ENCODE measurements around the gene SLC12A8. TPM values are rescaled to one million over a fixed set of nuclear protein-coding genes. Genes with fewer than 3 reads are reported as not detected.

SLC12A8 gene
- total RNA-seq, 2 experiments from 2014 or later, result 0.48 to 1.00 TPM

GRCh38 chr3:125045965-125046364 is 166.6 kb downstream of the SLC12A8 start:
- CTCF ChIA-PET, result no interaction called here
- Mint-ChIP-seq H3K4me1 (ENCODE audit: low read depth) (peaks cover 9% of the 10 kb centered on the region), H3K27me3 (no peaks in the 10 kb centered on the region), H3K36me3 (peaks cover 2% of the 10 kb centered on the region), H3K27ac (no peak overlapping the region), H3K9me3 (no peaks in the 10 kb centered on the region), H3K4me3 (no peak overlapping the region)
- DNase-seq, result no peak
- intact Hi-C loops (cut with micrococcal nuclease), result no loop called here
- POLR2A ChIA-PET, result no interaction called here

- intact Hi-C loops (cut with micrococcal nuclease), result no loop called here
- CTCF ChIA-PET, result no interaction called here
- H3K9me3 Mint-ChIP-seq, result no peaks in the 10 kb centered on the region
- POLR2A ChIA-PET, result no interaction called here
- DNase-seq, result no peak
- H3K27ac Mint-ChIP-seq, result no peak overlapping the region
- no peak overlapping the region for H3K4me3 Mint-ChIP-seq
- H3K4me1 Mint-ChIP-seq (ENCODE audit: low read depth), result peaks cover 3% of the 10 kb centered on the region
- H3K27me3 Mint-ChIP-seq, result no peaks in the 10 kb centered on the region
- peaks cover 2% of the 10 kb centered on the region for H3K36me3 Mint-ChIP-seq
These were observed 167.4 kb downstream of the SLC12A8 start for GRCh38 chr3:125045194-125045593.

GRCh38 chr3:125043599-125044151 is 168.9 kb downstream of the SLC12A8 start:
- DNase-seq, result no peak
- H3K4me3 Mint-ChIP-seq, result no peak overlapping the region
- intact Hi-C loops (cut with micrococcal nuclease), result no loop called here
- peaks cover 2% of the 10 kb centered on the region for H3K36me3 Mint-ChIP-seq
- no peaks in the 10 kb centered on the region for H3K4me1 Mint-ChIP-seq (ENCODE audit: low read depth)
- ChIA-PET POLR2A (no interaction called here), CTCF (interaction anchor here (1.4 kb wide), 1 partner anchor 9 kb away, joined by 3 read pairs; no protein-coding TSS in a partner anchor)
- H3K27ac Mint-ChIP-seq, result no peak overlapping the region
- H3K27me3 Mint-ChIP-seq, result no peaks in the 10 kb centered on the region
- no peaks in the 10 kb centered on the region for H3K9me3 Mint-ChIP-seq

- Mint-ChIP-seq H3K27me3 (no peaks in the 10 kb centered on the region), H3K9me3 (peaks cover under 1% of the 10 kb centered on the region), H3K27ac (no peak overlapping the region), H3K4me3 (no peak overlapping the region), H3K36me3 (peaks cover 3% of the 10 kb centered on the region), H3K4me1 (ENCODE audit: low read depth) (peaks cover 4% of the 10 kb centered on the region)
- CTCF ChIA-PET, result interaction anchor here (1.4 kb wide), 1 partner anchor 9 kb away, joined by 3 read pairs; no protein-coding TSS in a partner anchor
- DNase-seq, result no peak
- POLR2A ChIA-PET, result no interaction called here
- intact Hi-C loops (cut with micrococcal nuclease), result no loop called here
These were observed 169.7 kb downstream of the SLC12A8 start for GRCh38 chr3:125042725-125043406.

- no peak for DNase-seq
- intact Hi-C loops (cut with micrococcal nuclease), result no loop called here
- H3K4me3 Mint-ChIP-seq, result no peak overlapping the region
- no peak overlapping the region for H3K27ac Mint-ChIP-seq
- ChIA-PET POLR2A (no interaction called here), CTCF (no interaction called here)
- H3K4me1 Mint-ChIP-seq (ENCODE audit: low read depth), result peaks cover 16% of the 10 kb centered on the region
- peaks cover 20% of the 10 kb centered on the region for H3K36me3 Mint-ChIP-seq
- H3K27me3 Mint-ChIP-seq, result no peaks in the 10 kb centered on the region
- H3K9me3 Mint-ChIP-seq, result peaks cover 21% of the 10 kb centered on the region
These were observed 173.1 kb downstream of the SLC12A8 start for GRCh38 chr3:125039131-125040100.

- ChIA-PET CTCF (interaction anchor here (0.6 kb wide), 1 partner anchor 211 kb away, joined by 3 read pairs; no protein-coding TSS in a partner anchor), POLR2A (no interaction called here)
- no peak overlapping the region for H3K4me3 Mint-ChIP-seq
These were observed 174.9 kb downstream of the SLC12A8 start for GRCh38 chr3:125037498-125038150.

GRCh38 chr3:125035217-125035616 is 177.3 kb downstream of the SLC12A8 start:
- Mint-ChIP-seq H3K4me1 (ENCODE audit: low read depth) (peaks cover 22% of the 10 kb centered on the region), H3K27me3 (no peaks in the 10 kb centered on the region), H3K27ac (no peak overlapping the region), H3K4me3 (no peak overlapping the region), H3K36me3 (peaks cover 20% of the 10 kb centered on the region), H3K9me3 (peaks cover 22% of the 10 kb centered on the region)
- no peak for DNase-seq
- CTCF ChIA-PET, result interaction anchor here (0.6 to 1.2 kb wide), 2 partner anchors 10 to 39 kb away, joined by 3 to 4 read pairs; no protein-coding TSS in a partner anchor
- intact Hi-C loops (cut with micrococcal nuclease), result loop anchor here (1.0 kb wide), 1 partner anchor 17 kb away; no protein-coding TSS in a partner anchor
- POLR2A ChIA-PET, result no interaction called here

More at GRCh38 chr3:125037498-125038150, 174.9 kb downstream of the SLC12A8 start:
- intact Hi-C loops (cut with micrococcal nuclease), result no loop called here
- no peak for DNase-seq
- Mint-ChIP-seq H3K9me3 (peaks cover 22% of the 10 kb centered on the region), H3K27me3 (no peaks in the 10 kb centered on the region), H3K36me3 (peaks cover 20% of the 10 kb centered on the region), H3K4me1 (ENCODE audit: low read depth) (peaks cover 16% of the 10 kb centered on the region), H3K27ac (no peak overlapping the region)

- intact Hi-C loops (cut with micrococcal nuclease), result no loop called here
- H3K36me3 Mint-ChIP-seq, result peaks cover 22% of the 10 kb centered on the region
- peaks cover 22% of the 10 kb centered on the region for H3K4me1 Mint-ChIP-seq (ENCODE audit: low read depth)
- no peak overlapping the region for H3K4me3 Mint-ChIP-seq
- ChIA-PET CTCF (no interaction called here), POLR2A (no interaction called here)
- H3K27ac Mint-ChIP-seq, result no peak overlapping the region
- DNase-seq, result no peak
- no peaks in the 10 kb centered on the region for H3K27me3 Mint-ChIP-seq
- peaks cover 22% of the 10 kb centered on the region for H3K9me3 Mint-ChIP-seq
These were observed 178.9 kb downstream of the SLC12A8 start for GRCh38 chr3:125033616-125034015.

GRCh38 chr3:125033135-125033534 is 179.4 kb downstream of the SLC12A8 start:
- Mint-ChIP-seq H3K9me3 (peaks cover 22% of the 10 kb centered on the region), H3K36me3 (peaks cover 27% of the 10 kb centered on the region), H3K4me1 (ENCODE audit: low read depth) (peaks cover 22% of the 10 kb centered on the region), H3K27ac (no peak overlapping the region), H3K27me3 (no peaks in the 10 kb centered on the region), H3K4me3 (no peak overlapping the region)
- CTCF ChIA-PET, result interaction anchor here (0.6 kb wide), 1 partner anchor 111 kb away, joined by 3 read pairs; no protein-coding TSS in a partner anchor
- POLR2A ChIA-PET, result no interaction called here
- intact Hi-C loops (cut with micrococcal nuclease), result no loop called here
- no peak for DNase-seq

GRCh38 chr3:125032683-125033082 is 179.9 kb downstream of the SLC12A8 start:
- H3K9me3 Mint-ChIP-seq, result peaks cover 20% of the 10 kb centered on the region
- intact Hi-C loops (cut with micrococcal nuclease), result no loop called here
- POLR2A ChIA-PET, result no interaction called here

More at GRCh38 chr3:125032683-125033082, 179.9 kb downstream of the SLC12A8 start:
- Mint-ChIP-seq H3K27me3 (no peaks in the 10 kb centered on the region), H3K27ac (no peak overlapping the region), H3K4me3 (no peak overlapping the region), H3K36me3 (peaks cover 25% of the 10 kb centered on the region), H3K4me1 (ENCODE audit: low read depth) (peaks cover 19% of the 10 kb centered on the region)
- no peak for DNase-seq
- CTCF ChIA-PET, result interaction anchor here (0.6 kb wide), 1 partner anchor 112 kb away, joined by 3 read pairs; no protein-coding TSS in a partner anchor

Data from activated CD4-positive, alpha-beta memory T cell treated with anti-CD3 and anti-CD28 coated beads for 36 hours (primary cell).